Measurements from ENCODE around the gene ZNF574. TPM values are rescaled to one million over a fixed set of nuclear protein-coding genes. Genes with fewer than 3 reads are reported as not detected.

Gene ZNF574
- total and polyA plus RNA-seq, 2 of the 8 experiments (the other 6 are each of a cell fraction or from before 2014, with no cell fraction given): 27.0 to 38.8 TPM

GRCh38 chr19:42053037-42053935 lies 22.7 kb upstream of the ZNF574 start (continued):
- TF ChIP-seq RBBP5 (IDR thresholded peaks at IDR 0.05; ENCODE audit: borderline replicate concordance, low read depth, low read length): no peak
- no peak for TF ChIP-seq MAX (IDR thresholded peaks at IDR 0.05)
- TF ChIP-seq EGR1 (IDR thresholded peaks at IDR 0.05; ENCODE audit: borderline replicate concordance, low read depth, low read length): no peak
- TF ChIP-seq KDM5A (IDR thresholded peaks at IDR 0.05; ENCODE audit: low read length): no peak
- no peak for TF ChIP-seq TEAD4 (IDR thresholded peaks at IDR 0.05; ENCODE audit: low read depth, low read length)
